DND-41 (cell line): Measurements from ENCODE around the gene SFSWAP.
"Not testable (repeated sequence)": the region's sequence is repeated elsewhere in the genome, so short reads cannot be mapped to it uniquely, and the experiment has no call there.

Experiments used
- CTCF ChIP-seq: IDR thresholded peaks from 2 replicates; pipeline ENCODE4 v1.5.1; 2012; ENCODE audit warnings: borderline replicate concordance, low read length, moderate library complexity, mild to moderate bottlenecking; ENCODE audit not compliant: poor library complexity, severe bottlenecking; ENCODE audit errors: extremely low read depth
- EZH2 ChIP-seq: IDR thresholded peaks from 3 replicates; pipeline ENCODE4 v1.6.1; 2012; ENCODE audit warnings: borderline replicate concordance, low read depth, mild to moderate bottlenecking, moderate library complexity, low read length, inconsistent platforms; ENCODE audit not compliant: severe bottlenecking

DNA sequence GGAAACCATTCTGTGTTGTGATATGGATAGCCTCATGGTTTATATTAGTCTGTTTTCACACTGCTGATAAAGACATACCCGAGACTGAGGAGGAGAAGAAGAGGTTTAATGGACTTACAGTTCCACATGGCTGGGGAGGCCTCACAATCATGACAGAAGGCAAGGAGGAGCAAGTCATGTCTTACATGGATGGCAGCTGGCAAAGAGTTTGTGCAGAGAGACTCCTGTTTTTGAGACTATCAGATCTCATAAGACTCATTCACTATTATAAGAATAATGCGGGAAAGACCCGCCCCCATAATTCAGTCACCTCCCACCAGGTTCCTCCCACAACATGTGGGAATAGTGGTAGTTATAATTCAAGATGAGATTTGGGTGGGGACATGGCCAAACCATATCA is 31.9 kb downstream of the SFSWAP start:
- not testable (repeated sequence) for TF ChIP-seq EZH2, CTCF
